ENCODE results near the gene B4GALNT1. TPM values are rescaled to one million over a fixed set of nuclear protein-coding genes. Genes with fewer than 3 reads are reported as not detected.

B4GALNT1 gene
- total RNA-seq, 2 experiments from 2014 or later, result 1.2 to 3.1 TPM

DNA sequence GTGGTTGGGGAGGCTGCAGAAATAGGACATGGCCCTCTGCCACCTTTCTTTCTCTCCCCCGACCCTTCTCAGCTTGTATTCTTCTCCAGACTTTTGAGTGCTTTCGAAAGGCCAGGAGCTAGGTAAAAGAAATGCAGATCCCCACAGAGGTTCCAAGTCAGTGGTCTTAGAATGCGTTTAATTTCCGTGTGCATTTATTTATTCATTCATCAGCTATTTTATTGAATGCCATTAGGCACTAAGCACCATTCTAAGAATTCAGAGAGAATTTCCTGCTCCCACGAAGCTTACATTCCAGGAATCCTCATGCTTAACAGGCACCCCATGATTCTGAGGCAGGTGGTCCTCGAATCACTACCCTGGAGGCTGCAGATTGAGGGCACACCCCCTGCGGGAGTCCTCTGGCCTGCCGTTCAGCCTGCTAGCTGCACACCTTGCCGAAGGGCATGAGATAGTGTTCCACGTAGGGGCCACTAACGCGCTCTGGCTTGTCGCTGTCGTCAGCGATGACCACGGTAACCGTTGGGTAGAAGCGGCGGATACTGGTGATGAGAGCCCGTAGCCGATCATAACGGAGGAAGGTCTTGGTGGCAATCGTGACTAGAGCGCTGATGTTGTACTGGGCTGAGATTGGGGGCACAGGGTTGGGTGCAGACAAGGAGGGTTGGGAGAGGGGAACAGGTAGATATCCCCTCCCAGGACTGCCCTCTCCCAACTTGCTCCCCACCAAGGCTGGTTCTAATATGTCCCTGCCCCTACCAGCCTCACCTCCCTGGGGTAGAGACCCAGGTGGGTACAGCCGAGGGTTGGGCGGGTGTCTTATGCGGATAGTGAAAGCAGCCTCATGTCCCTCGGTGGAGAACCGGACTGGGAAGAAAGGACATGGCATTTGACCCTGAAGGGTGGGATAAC, 4.5 kb downstream of the B4GALNT1 start:
- intact Hi-C loops (cut with micrococcal nuclease; ENCODE audit: unreplicated experiment), result no loop called here

DNA sequence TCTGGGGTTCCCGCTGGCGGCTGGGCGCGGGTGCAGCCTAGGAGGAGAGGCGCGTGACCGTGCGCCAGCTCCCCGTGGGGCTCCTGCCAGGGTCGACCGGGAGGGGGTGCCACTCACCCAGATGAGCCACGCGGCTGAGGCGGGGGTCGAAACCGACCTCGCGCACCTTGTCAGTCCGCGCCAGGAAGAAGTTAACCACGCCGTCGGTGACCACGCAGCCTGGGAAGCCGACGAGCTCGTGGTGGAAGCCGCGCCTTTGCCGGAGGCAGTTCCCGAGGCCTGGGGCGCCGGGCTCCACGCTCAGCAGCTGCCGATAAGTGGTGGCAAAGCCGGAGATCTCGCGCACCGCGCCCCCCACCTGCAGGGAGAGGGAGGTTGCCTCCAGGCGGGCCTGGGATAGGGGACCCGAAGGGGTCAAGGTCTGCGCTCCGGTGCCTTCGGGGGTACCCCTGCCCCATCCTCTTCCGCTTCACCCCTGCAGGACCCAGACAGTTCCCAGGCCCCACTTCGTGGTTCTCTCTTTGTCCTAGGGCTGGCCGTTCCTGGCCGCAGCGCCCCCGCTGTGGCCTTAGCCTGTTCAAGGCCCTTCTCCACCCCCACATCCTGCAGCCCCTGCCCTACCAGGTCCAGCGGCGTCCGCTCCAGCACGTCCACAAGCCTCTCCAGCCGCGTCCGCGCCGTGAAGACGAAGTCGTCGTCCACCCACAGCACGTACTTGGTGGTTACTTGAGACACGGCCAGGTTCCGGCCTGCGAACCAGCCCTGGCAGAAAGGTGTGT, 5.3 kb downstream of the B4GALNT1 start:
- CTCF ChIA-PET (ENCODE audit: unreplicated experiment), result no interaction called here
- intact Hi-C loops (cut with micrococcal nuclease; ENCODE audit: unreplicated experiment), result no loop called here
- Histone ChIP-seq H4K20me1 (ENCODE audit: insufficient read depth, low read length) (no peaks in the 10 kb centered on the region), H3K9me2 (ENCODE audit: insufficient read depth, low read length) (no peaks in the 10 kb centered on the region), H3K9me3 (ENCODE audit: low read length) (no peaks in the 10 kb centered on the region), H2AFZ (ENCODE audit: low read length) (no peak overlapping the region), H3K36me3 (ENCODE audit: insufficient read depth, low read length) (no peaks in the 10 kb centered on the region), H3K27ac (ENCODE audit: low read depth, low read length, poor library complexity, severe bottlenecking) (no peak overlapping the region), H3K4me2 (ENCODE audit: low read length) (no peak overlapping the region), H3K4me1 (ENCODE audit: insufficient read depth, low read length, poor library complexity, severe bottlenecking) (no peaks in the 10 kb centered on the region), H3K79me2 (ENCODE audit: insufficient read depth, low read depth, low read length) (no peaks in the 10 kb centered on the region), H3K4me3 (ENCODE audit: low read depth, low read length, poor library complexity, severe bottlenecking) (no peak overlapping the region)
- no peak for DNase-seq (ENCODE audit: low spot score)
- BruUV-seq (replicated peaks), result no TSS peak
- POLR2A ChIA-PET, result no interaction called here
- TF ChIP-seq, protein P1, sequence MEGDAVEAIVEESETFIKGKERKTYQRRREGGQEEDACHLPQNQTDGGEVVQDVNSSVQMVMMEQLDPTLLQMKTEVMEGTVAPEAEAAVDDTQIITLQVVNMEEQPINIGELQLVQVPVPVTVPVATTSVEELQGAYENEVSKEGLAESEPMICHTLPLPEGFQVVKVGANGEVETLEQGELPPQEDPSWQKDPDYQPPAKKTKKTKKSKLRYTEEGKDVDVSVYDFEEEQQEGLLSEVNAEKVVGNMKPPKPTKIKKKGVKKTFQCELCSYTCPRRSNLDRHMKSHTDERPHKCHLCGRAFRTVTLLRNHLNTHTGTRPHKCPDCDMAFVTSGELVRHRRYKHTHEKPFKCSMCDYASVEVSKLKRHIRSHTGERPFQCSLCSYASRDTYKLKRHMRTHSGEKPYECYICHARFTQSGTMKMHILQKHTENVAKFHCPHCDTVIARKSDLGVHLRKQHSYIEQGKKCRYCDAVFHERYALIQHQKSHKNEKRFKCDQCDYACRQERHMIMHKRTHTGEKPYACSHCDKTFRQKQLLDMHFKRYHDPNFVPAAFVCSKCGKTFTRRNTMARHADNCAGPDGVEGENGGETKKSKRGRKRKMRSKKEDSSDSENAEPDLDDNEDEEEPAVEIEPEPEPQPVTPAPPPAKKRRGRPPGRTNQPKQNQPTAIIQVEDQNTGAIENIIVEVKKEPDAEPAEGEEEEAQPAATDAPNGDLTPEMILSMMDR (conservative IDR thresholded peaks at IDR 0.05; ENCODE audit: low read length), result no peak
- TF ChIP-seq EZH2phosphoT487 (IDR thresholded peaks at IDR 0.05; ENCODE audit: borderline replicate concordance, low read depth, low read length), result no peak

More for the DNA sequence above, 4.5 kb downstream of the B4GALNT1 start:
- BruUV-seq (replicated peaks), result no TSS peak
- H3K79me2 ChIP-seq (ENCODE audit: insufficient read depth, low read depth, low read length), result no peaks in the 10 kb centered on the region
- H4K20me1 ChIP-seq (ENCODE audit: insufficient read depth, low read length), result no peaks in the 10 kb centered on the region
- H3K27ac ChIP-seq (ENCODE audit: low read depth, low read length, poor library complexity, severe bottlenecking), result no peak overlapping the region
- no peaks in the 10 kb centered on the region for H3K9me2 ChIP-seq (ENCODE audit: insufficient read depth, low read length)
- H3K36me3 ChIP-seq (ENCODE audit: insufficient read depth, low read length), result no peaks in the 10 kb centered on the region
- no peak overlapping the region for H3K4me2 ChIP-seq (ENCODE audit: low read length)
- no peaks in the 10 kb centered on the region for H3K4me1 ChIP-seq (ENCODE audit: insufficient read depth, low read length, poor library complexity, severe bottlenecking)
- TF ChIP-seq, protein P1 (conservative IDR thresholded peaks at IDR 0.05; ENCODE audit: low read length), result no peak
- no peak for TF ChIP-seq EZH2phosphoT487 (IDR thresholded peaks at IDR 0.05; ENCODE audit: borderline replicate concordance, low read depth, low read length)
- CTCF ChIA-PET (ENCODE audit: unreplicated experiment), result no interaction called here
- POLR2A ChIA-PET, result no interaction called here
- no peaks in the 10 kb centered on the region for H3K9me3 ChIP-seq (ENCODE audit: low read length)
- no peak overlapping the region for H2AFZ ChIP-seq (ENCODE audit: low read length)
- H3K4me3 ChIP-seq (ENCODE audit: low read depth, low read length, poor library complexity, severe bottlenecking), result no peak overlapping the region
- no peak for DNase-seq (ENCODE audit: low spot score)
